ENCODE measurements around the gene RBM6. TPM values are rescaled to one million over a fixed set of nuclear protein-coding genes. Genes with fewer than 3 reads are reported as not detected.

The RBM6 gene
- total RNA-seq, 5 donors from 2014 or later (not counting 1 experiment from before 2014, with no cell fraction given), result 127 to 149 (median 140) TPM

DNA sequence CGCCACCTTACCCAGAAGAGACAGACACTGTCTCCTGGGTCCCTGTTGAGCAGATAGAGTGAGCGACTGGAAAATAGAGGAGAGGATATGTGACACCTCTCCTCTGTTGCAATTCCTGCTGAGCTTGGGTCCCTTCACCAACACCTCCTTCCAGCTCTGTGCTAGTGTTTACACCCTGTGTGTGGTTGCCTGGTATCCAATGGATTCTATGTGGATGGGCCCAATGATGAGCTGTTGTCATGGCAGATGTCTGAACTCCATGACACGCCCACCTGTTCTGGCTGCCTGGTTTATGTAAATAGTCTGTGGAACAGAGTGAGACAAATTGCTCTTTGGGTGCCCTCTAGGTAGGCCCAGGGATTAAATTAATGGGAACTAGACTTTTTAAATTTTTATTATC lies 172.5 kb downstream of the RBM6 start:
- Mint-ChIP-seq H3K4me3 (no peak overlapping the region), H3K4me1 (peaks cover 0 to 3% (median 0%) of the 10 kb centered on the region in 3 donors), H3K36me3 (peaks cover 70% of the 10 kb centered on the region), H3K27ac (no peak overlapping the region), H3K27me3 (no peaks in the 10 kb centered on the region), H3K9me3 (no peaks in the 10 kb centered on the region)
- H3K4me1 ChIP-seq (ENCODE audit: control insufficient read depth in 1 of 2, extremely low read depth in 1 of 2, insufficient read depth in 2 of 2, low read length in 2 of 2), result peaks cover 0 to 7% of the 10 kb centered on the region in 2 experiments
- no peaks in the 10 kb centered on the region for H3K9me3 ChIP-seq
- H3K36me3 ChIP-seq (ENCODE audit: control insufficient read depth in 2 of 2, extremely low read depth in 1 of 2, insufficient read depth in 1 of 2, low read length in 1 of 2), result peaks cover 5 to 99% of the 10 kb centered on the region in 2 donors
- 100% methylated on average over 1 of the region's 3 CpGs for WGBS (ENCODE audit: insufficient coverage)
- H3K27ac ChIP-seq (ENCODE audit: low read length), result no peak overlapping the region
- no peak for DNase-seq
- CTCF ChIA-PET, result interaction anchor here in 1 of 2 donors (0.6 kb wide), 1 partner anchor 369 kb away, joined by 4 read pairs; no protein-coding TSS in a partner anchor
- no peak for ATAC-seq (replicated peaks in 1 of 4)
- POLR2A ChIA-PET, result interaction anchor here in 1 of 2 donors (0.9 kb wide), 1 partner anchor 12 kb away, joined by 6 read pairs; no protein-coding TSS in a partner anchor
- no peak overlapping the region for H3K4me3 ChIP-seq (ENCODE audit: control insufficient read depth in 1 of 2, extremely low read depth in 1 of 2, low read length in 1 of 2)
- no peaks in the 10 kb centered on the region for H3K27me3 ChIP-seq (replicated peaks in 1 of 2; ENCODE audit: control insufficient read depth in 2 of 2, extremely low read depth in 1 of 2, insufficient read depth in 2 of 2, low read length in 1 of 2)

GRCh38 chr3:50117120-50117519 lies 177.2 kb downstream of the RBM6 start:
- H3K27me3 ChIP-seq (replicated peaks in 1 of 2; ENCODE audit: control insufficient read depth in 2 of 2, extremely low read depth in 1 of 2, insufficient read depth in 2 of 2, low read length in 1 of 2), result no peaks in the 10 kb centered on the region
- peaks cover 21 to 88% of the 10 kb centered on the region in 2 donors for H3K36me3 ChIP-seq (ENCODE audit: control insufficient read depth in 2 of 2, extremely low read depth in 1 of 2, insufficient read depth in 1 of 2, low read length in 1 of 2)
- Mint-ChIP-seq H3K4me1 (peaks cover 0 to 4% (median 0%) of the 10 kb centered on the region in 3 donors), H3K36me3 (peaks cover 53% of the 10 kb centered on the region), H3K9me3 (no peaks in the 10 kb centered on the region), H3K27me3 (no peaks in the 10 kb centered on the region), H3K27ac (no peak overlapping the region), H3K4me3 (no peak overlapping the region)
- DNase-seq (no peak), ATAC-seq (replicated peaks in 1 of 4) (no peak)
- H3K4me3 ChIP-seq (ENCODE audit: control insufficient read depth in 1 of 2, extremely low read depth in 1 of 2, low read length in 1 of 2), result no peak overlapping the region
- H3K9me3 ChIP-seq, result no peaks in the 10 kb centered on the region
- ChIA-PET CTCF (interaction anchor here in 1 of 2 donors (0.5 kb wide), 1 partner anchor 110 kb away, joined by 3 read pairs; no protein-coding TSS in a partner anchor), POLR2A (interaction anchor here in 1 of 2 donors (0.7 kb wide), 2 partner anchors 15 to 1178 kb away, joined by 3 to 4 read pairs; no protein-coding TSS in a partner anchor)
- H3K4me1 ChIP-seq (ENCODE audit: control insufficient read depth in 1 of 2, extremely low read depth in 1 of 2, insufficient read depth in 2 of 2, low read length in 2 of 2), result peaks cover 0 to 7% of the 10 kb centered on the region in 2 experiments
- H3K27ac ChIP-seq (ENCODE audit: low read length), result no peak overlapping the region
- WGBS (ENCODE audit: insufficient coverage), result 99% methylated on average over 8 of the region's 8 CpGs

DNA sequence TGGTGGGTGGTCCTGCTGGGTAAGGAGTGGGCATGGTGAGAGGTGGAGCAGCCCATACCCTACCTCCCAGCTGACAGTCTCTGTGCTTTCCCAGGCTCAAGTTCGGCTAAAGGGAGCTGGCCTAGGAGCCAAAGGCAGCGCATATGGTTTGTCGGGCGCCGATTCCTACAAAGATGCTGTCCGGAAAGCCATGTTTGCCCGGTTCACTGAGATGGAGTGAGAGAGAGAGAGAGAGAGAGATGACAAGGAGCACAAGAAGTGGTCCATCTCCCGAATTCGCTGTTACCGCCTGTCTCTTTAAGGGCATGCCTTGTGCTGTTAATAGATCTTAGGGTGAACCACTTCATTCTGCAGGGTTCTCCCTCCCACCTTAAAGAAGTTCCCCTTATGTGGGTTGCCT lies 178.3 kb downstream of the RBM6 start:
- H3K36me3 ChIP-seq (ENCODE audit: control insufficient read depth in 2 of 2, extremely low read depth in 1 of 2, insufficient read depth in 1 of 2, low read length in 1 of 2), result peaks cover 19 to 80% of the 10 kb centered on the region in 2 donors
- ChIA-PET POLR2A (no interaction called here), CTCF (no interaction called here)
- Mint-ChIP-seq H3K27ac (no peak overlapping the region), H3K4me1 (peaks cover 0 to 4% (median 0%) of the 10 kb centered on the region in 3 donors), H3K9me3 (no peaks in the 10 kb centered on the region), H3K4me3 (no peak overlapping the region), H3K27me3 (no peaks in the 10 kb centered on the region), H3K36me3 (peaks cover 49% of the 10 kb centered on the region)
- H3K27ac ChIP-seq (ENCODE audit: low read length), result no peak overlapping the region
- DNase-seq (no peak), ATAC-seq (replicated peaks in 1 of 4) (no peak)
- H3K27me3 ChIP-seq (replicated peaks in 1 of 2; ENCODE audit: control insufficient read depth in 2 of 2, extremely low read depth in 1 of 2, insufficient read depth in 2 of 2, low read length in 1 of 2), result no peaks in the 10 kb centered on the region
- H3K9me3 ChIP-seq, result no peaks in the 10 kb centered on the region
- WGBS (ENCODE audit: insufficient coverage), result 100% methylated on average over 3 of the region's 10 CpGs
- H3K4me1 ChIP-seq (ENCODE audit: control insufficient read depth in 1 of 2, extremely low read depth in 1 of 2, insufficient read depth in 2 of 2, low read length in 2 of 2), result peaks cover 0 to 7% of the 10 kb centered on the region in 2 experiments
- no peak overlapping the region for H3K4me3 ChIP-seq (ENCODE audit: control insufficient read depth in 1 of 2, extremely low read depth in 1 of 2, low read length in 1 of 2)

- Histone ChIP-seq H3K27me3 (replicated peaks in 1 of 2; ENCODE audit: control insufficient read depth in 2 of 2, extremely low read depth in 1 of 2, insufficient read depth in 2 of 2, low read length in 1 of 2) (no peaks in the 10 kb centered on the region), H3K4me1 (ENCODE audit: control insufficient read depth in 1 of 2, extremely low read depth in 1 of 2, insufficient read depth in 2 of 2, low read length in 2 of 2) (peaks cover 0 to 11% of the 10 kb centered on the region in 2 experiments), H3K27ac (ENCODE audit: low read length) (no peak overlapping the region), H3K4me3 (ENCODE audit: control insufficient read depth in 1 of 2, extremely low read depth in 1 of 2, low read length in 1 of 2) (no peak overlapping the region), H3K9me3 (no peaks in the 10 kb centered on the region), H3K36me3 (ENCODE audit: control insufficient read depth in 2 of 2, extremely low read depth in 1 of 2, insufficient read depth in 1 of 2, low read length in 1 of 2) (peaks cover 15 to 65% of the 10 kb centered on the region in 2 donors)
- DNase-seq (no peak), ATAC-seq (replicated peaks in 1 of 4) (no peak)
- no CpG with 5 or more reads among the region's 3 CpGs for WGBS (ENCODE audit: insufficient coverage)
- Mint-ChIP-seq H3K27me3 (no peaks in the 10 kb centered on the region), H3K27ac (no peak overlapping the region), H3K4me3 (no peak overlapping the region), H3K9me3 (no peaks in the 10 kb centered on the region), H3K36me3 (peaks cover 35% of the 10 kb centered on the region), H3K4me1 (peaks cover 0 to 4% (median 0%) of the 10 kb centered on the region in 3 donors)
- ChIA-PET POLR2A (interaction anchor here in 1 of 2 donors (0.6 kb wide), 1 partner anchor 16 kb away, joined by 5 read pairs; no protein-coding TSS in a partner anchor), CTCF (interaction anchor here in 1 of 2 donors (1.5 kb wide), 1 partner anchor 127 kb away, joined by 5 read pairs; no protein-coding TSS in a partner anchor)
These were observed 179.8 kb downstream of the RBM6 start for GRCh38 chr3:50119786-50120185.

DNA sequence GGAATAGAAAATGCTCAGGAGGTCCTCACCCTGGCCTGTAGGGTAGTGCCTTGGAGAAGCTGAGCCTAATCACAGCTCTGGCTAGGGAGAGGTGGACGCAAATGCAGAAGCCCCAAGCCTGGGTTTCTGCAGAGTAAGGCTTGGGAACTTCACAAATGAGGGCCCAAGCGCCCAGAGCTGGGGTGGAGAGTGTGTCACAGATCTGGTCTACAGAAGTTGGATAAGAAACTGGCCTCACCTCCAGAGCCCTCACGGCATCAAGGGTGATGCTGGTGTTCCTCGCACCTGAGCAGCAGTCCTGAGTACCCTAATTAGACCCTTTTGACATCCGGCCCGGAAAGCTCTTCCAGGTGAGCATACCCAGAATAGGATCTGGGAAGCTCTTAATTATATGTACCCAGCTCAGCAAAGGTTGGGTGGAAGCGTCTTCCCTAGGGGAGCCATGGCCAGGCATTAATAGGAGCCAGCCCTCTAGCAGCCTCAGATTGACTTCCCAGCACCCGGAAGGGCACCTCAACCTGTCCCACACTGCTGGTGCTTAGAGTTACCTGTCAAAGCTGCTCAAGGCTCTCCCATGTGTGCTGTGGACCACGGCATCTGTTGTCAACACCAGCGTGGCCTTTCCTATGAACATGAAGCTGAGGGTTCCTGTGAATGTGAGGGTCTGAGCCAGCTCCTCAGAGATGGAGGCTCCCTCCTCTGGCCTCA lies 180.6 kb downstream of the RBM6 start:
- 89% methylated on average over 8 of the region's 10 CpGs for whole genome bisulfite sequencing (ENCODE audit: insufficient coverage)

More for the DNA sequence above, 180.6 kb downstream of the RBM6 start:
- H3K4me1 Mint-ChIP-seq, result peaks cover 0 to 4% (median 0%) of the 10 kb centered on the region in 3 donors
- no peaks in the 10 kb centered on the region for H3K27me3 Mint-ChIP-seq
- no peaks in the 10 kb centered on the region for H3K27me3 ChIP-seq (replicated peaks in 1 of 2; ENCODE audit: control insufficient read depth in 2 of 2, extremely low read depth in 1 of 2, insufficient read depth in 2 of 2, low read length in 1 of 2)
- no peaks in the 10 kb centered on the region for H3K9me3 ChIP-seq
- peaks cover 30% of the 10 kb centered on the region for H3K36me3 Mint-ChIP-seq
- H3K36me3 ChIP-seq (ENCODE audit: control insufficient read depth in 2 of 2, extremely low read depth in 1 of 2, insufficient read depth in 1 of 2, low read length in 1 of 2), result peaks cover 15 to 57% of the 10 kb centered on the region in 2 donors
- peaks cover 0 to 11% of the 10 kb centered on the region in 2 experiments for H3K4me1 ChIP-seq (ENCODE audit: control insufficient read depth in 1 of 2, extremely low read depth in 1 of 2, insufficient read depth in 2 of 2, low read length in 2 of 2)
- H3K4me3 Mint-ChIP-seq, result no peak overlapping the region
- POLR2A ChIA-PET, result no interaction called here
- no peak overlapping the region for H3K4me3 ChIP-seq (ENCODE audit: control insufficient read depth in 1 of 2, extremely low read depth in 1 of 2, low read length in 1 of 2)
- H3K27ac Mint-ChIP-seq, result no peak overlapping the region
- ATAC-seq (replicated peaks in 1 of 4) (peak in 2 of 4 experiments; percentile 6 to 7), DNase-seq (no peak)
- no peaks in the 10 kb centered on the region for H3K9me3 Mint-ChIP-seq
- H3K27ac ChIP-seq (ENCODE audit: low read length), result no peak overlapping the region
- CTCF ChIA-PET, result interaction anchor here (0.6 to 1.5 kb wide), 5 partner anchors 27 to 317 kb away, joined by 3 to 5 read pairs (median 3); partner anchors contain the start of gene INKA1 (in 1 of the 2)

Measured in T-cell (primary cell).